Stimulated activated CD4-positive, alpha-beta T cell treated with anti-CD3 and anti-CD28 coated beads, Interleukin-2, amount 100 ng/mL, for 48 hours (primary cell): ENCODE results near the gene FCER1G.
A peak's percentile ranks its signal among the peaks of the same experiment; 100 is the strongest.

ENCODE experiments used
- DNase-seq, 2 donors: peaks; one replicate each; pipeline ENCODE4 v3.0.0-alpha.2; 2020

The FCER1G gene

DNA sequence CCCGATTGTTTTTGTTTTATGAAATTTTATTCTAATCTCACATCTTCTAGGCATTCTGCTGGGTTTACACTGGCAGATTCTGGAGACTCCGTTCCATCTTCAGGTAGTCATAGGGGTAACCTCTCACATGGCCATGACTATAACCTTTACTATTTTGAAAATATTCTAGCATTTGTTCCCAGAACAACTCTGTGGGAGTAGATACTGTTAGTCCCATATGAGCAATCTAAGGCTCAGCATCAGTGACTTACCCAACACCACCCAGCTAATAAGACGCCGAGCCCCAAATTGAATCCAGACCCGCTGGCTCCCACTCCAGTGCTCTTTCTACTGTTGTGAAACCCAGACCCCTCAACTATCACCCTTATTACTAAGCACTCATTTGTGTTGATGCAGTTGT is 26.1 kb upstream of the FCER1G start:
- no peak for DNase-seq

DNA sequence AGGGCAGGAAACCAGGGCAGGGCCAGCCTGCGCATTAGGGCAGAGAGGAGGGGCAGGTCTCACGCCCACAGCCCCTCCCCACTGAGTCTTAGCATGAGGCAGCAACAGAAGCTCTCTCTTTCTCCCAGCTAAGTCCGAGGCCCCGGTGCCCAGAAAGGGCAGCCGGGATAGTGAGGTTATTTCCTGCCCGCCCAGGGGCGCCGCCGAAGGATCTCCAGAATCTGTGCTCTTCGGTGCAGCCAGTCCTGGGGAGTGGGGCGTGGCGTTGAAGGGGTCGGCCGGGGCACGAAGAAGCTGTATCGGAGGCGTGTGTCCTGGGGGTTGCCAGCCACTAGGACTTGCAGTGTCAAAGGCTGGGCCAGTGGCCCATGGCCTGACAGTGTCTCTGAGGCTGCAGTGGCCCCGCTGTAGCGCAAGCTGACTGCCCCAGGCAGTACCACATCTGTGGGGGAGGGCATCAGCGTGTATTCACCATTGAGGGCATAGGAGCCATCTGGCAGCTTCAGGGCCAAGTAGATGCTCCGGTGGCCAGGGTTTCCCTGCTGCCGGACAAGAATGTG is 24.1 kb upstream of the FCER1G start:
- no peak for DNase-seq

DNA sequence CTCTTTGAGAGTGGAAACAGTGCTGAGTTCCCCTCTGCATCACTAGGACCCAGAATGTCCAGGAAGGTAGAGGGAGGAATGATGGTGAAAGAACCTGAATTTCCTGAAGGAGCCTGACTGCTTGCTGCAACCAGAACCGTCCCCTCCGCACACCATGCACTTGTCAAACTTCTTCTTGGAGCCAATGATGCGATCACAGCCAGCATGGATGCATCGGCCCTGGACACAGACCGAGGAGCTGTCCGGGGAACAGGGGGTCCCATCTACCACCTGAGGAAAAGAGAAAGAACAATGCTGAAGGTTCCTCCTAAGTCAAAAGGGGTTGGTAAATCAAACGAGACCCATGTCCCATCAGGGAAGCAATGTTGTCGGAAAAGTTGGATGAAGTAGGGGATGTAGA is 23.1 kb upstream of the FCER1G start:
- DNase-seq: no peak

DNA sequence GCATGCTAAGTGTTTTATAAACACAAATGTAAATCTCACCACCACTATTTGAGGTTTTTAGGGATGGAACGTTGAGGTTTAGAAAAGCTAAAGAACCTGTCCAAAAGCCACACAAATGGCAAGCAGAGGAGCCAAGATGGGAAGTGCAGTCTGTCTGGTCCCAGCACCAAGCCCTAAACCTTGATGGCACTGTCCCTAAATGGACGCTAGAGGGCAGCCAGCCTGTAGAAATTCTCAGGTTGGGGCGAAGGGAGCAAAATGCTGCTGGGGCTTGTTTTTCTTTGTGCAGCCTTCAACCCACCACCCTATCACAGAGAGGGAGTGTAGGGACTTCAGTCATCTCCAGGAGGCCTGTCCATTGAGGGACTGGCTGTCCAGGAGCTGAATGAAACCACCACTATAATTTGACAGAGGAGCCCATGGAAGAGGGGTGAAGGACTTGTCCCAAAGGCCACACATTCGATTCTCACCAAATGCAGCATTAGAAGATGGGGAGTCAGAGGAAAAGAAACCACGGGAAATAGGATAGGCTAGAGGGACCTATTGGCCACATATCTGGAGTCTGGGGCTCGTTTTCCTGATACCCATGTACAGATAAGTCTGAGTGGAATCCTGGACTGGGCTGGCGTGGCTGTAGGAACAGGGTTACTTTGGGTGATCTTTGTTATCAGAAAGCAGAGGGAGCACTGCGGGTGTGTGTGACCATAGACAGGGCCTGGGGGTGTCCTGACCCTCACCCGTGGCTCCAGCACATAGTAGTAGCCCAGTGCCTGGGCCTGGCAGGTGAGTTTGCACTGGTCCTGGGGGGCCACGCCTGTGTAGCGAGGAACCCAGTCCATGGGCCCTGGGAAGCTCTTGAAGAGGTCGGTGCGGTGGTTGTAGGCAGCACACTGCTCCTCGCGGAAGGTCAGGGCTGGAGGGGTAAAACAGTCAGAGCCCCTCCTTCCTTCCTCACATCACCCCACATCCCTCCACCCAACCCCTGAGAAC is 22.3 kb upstream of the FCER1G start:
- peak; percentile 61 to 62 for DNase-seq

DNA sequence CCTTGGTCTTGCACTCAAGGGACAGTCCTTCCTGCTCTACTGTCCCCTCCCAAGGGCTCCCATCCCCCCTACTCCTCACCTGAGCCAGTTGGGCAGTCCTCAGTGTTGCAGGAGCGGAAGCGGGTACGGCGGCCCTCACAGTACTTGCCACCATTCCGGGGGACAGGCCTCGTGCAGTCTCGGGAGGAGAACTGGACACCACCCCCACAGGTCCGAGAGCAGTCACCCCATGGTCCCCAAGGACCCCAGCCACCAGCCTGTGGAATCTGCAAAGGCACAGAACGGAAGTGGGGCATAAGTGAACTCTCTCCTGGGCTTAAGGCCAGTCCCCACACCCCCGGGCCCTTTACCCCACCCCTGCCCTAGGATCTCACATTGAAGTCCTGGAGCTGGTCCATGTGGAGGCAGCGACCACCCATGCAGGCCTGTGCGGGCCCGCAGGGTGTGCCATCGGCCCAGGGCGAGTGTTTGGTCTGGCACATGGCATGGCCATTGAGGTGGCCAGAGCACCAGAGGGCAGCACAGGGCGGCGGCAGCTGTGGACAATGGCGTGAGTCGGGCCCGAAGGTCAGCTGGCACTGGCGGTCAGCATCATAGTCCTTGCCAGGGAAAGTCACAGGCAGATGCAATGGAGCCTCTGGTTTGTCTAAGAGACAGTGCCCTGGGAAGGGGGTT is 21.4 kb upstream of the FCER1G start:
- DNase-seq: no peak

DNA sequence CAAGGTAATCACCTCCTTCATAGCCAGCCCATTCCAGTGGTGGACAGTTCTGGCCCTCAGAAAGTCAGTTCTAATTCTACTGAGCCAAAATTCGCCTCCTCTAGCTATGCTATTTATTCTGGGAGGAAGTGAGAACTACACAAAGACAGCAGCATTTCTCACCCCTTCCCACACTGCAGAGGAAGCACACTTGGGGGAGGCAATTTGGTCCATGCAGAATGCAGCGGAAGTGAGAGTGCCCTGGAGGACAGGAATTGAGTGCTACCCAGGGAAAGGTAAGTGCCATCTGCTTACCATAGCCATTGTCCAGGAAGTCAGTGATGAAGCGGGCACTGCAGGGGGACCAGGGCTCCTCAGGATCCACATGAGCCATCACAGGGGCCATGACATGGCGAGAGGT is 19.9 kb upstream of the FCER1G start:
- no peak for DNase-seq

DNA sequence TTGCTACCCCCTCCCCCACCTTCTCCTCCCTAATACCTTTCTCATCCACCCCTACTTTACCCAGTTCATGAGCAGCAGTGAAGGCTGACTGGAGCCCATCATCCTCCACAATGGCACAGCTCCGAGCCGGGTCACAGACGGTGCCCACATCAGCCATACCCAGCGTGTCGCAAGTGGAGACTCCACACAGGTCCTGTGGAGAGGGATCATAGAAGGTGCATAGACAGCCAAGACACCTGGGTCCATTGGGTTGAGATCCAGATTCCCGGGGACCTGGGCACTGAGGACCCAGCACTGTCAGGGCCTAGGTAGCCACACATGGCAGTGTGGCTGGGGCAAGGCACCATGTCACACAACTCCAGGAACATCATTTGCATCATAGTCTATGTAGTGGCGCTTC is 19.0 kb upstream of the FCER1G start:
- no peak for DNase-seq

DNA sequence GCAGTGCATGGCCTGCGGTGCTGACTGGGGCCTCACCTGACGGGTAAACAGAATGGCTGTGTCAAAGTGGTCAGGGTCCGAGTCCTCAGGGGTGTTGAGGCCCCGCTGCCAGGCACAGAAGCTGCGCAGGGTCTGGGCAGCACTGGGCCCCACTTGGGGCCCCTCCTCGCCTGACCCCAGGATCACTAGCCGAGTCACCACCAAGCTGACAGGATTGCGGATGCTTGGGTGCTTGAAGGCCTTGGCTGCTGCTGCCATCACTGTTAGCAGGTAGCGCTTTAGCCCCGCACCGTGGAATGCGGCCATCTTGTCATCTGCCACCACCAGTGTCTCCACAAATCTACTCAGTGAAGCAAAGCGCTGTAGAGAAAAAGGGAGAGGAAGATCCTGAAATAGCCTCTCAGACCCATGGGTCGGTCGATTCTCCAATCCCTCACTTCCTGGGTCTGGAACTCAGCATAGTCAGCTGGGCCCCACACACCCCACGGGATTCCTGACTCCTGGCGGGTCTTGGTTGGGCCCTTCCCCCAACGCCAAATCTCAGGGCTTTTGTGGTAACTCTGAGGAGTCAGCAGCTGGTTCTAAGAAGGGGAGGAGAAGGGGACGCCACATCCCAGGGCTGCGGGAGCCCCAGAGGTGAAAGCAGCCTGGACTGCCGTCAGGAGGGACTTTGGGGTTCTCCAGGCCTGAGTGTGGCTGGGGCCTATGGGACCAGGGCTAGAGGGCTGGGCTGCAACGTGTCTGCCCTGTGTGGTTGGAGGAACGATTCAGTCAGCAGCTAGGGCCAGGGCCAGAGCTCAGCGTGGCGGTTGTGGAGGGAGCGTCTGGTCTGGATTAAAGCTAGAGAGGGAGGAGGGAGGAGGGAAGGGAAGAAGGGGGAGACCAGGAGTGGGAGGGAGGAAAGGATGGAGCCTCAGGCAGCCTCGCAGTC is 18.3 kb upstream of the FCER1G start:
- DNase-seq: no peak

DNA sequence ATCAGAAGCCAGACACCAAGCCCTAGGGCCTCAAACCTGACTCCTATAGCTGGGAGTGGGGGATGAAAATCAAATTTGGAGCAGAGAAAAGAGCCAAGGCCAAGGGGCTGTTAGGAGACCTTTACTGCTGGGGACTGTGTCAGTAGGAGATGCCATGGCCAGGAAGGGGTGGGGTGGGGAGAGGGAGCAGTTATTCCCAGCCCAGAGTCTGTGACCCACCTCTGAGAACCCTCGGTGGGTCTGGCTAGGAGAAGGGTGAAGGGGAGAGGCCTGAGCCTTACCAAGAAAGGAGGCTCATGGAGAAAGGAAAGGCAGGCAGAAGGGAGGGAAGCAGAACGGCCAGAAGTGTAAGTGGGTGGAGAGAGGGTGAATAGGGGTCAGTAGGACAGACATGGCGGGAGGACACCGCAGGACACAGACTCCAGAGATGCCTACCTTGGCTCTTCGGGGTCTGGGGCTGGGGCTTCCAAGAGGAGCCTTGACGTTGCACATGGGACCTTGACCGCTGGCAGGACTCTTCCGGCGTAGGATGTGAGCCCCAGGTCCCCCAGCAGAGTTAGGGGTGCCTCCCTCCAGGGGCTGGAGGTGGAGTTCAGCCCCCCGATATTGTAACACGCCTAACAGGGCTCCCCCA is 17.4 kb upstream of the FCER1G start:
- DNase-seq: no peak

DNA sequence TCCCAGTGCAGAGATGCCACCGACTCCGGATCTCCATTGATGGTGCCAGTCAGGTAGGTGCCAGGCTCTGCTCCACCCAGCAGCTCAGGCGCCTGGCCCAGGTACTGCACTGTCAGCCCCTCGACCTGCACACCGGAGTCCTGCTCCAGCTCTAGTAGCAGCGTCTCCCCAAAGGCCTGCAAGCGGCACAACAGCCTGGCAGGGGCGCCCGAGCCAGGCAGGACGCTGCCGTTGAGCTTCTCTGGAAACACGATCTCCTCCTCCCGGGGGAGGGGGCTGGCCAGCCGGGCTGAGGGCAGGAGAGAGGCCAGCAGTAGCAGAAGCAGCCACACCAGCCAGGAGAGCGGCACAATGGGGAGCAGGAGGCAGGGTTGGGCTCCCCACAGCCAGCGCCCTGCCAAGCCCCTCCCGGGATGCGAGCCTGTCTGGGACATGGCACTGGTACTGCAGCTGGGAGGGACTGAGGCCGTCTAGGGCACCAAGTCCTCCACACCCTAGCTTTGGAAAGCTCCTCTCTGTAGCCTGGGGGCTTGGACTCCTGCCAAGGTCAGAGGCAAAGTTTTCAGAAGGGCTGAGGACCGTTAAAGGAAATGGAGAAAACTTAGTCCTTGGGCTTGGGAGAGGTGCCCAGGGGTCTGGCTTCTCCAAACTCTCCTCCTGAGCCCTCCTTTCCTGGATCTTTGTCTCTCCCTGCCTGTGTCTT is 16.8 kb upstream of the FCER1G start:
- DNase-seq: no peak

DNA sequence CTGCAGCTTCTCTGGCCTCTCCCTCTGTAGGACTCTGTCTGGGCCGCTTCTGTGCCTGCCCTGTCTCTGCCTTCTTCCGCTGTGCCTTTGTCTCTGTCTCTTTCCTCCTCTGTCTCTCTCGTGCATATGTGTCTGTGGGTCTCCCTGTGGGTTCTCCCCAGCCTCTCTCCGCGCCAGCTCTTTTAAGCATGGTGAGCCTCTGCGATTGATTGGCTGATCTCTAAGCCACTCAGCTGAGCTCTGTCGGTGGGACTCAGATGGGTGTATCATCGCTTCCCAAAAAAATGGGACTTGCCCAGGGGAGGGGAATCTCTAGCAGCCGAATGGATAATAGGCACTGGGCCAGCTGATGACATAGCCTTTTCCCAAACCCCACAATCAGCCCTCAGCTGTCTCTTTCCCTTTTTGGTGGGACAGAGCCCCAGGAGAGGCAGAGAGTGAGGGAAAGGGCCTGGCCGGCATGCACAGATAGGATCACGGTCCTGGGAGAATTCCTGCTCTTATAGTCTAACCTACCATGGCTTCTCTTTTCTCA is 16.1 kb upstream of the FCER1G start, which contains the start of gene ADAMTS4:
Gene ADAMTS4 (minus strand): TSS at position 158 of the 535 bp plus-strand sequence. CDS start 427 bp downstream, outside the sequence.
- no peak for DNase-seq

DNA sequence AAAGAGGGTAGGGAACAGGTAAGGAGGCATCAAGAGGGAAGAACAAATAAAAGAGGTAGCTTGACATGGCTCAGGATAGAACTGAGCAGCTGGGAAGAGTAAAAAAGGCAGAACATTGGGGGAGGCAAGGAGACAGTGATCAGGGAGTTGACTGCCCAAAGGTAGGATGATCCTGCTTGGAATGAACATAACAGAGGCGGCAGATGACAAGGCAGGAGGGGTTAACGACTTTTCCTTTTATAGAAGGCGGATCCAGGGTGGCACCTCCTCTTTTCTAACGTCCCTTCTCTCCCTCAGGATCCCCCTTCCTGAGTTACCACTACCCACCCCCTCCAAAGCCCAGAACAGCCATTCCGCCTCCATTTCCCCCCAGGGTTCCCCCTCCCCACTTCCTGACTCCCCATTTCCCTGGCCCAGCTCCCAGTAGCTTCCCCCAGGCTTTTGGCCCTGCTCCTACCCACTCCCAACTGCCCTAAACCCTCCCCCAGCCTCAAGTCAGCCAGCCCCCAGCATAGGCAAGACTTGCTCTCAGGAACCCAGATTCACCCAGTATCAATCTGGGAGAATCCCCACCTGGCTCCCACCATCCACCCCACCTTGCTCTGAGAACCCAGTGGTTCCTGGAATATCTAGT is 15.5 kb upstream of the FCER1G start:
- no peak for DNase-seq

DNA sequence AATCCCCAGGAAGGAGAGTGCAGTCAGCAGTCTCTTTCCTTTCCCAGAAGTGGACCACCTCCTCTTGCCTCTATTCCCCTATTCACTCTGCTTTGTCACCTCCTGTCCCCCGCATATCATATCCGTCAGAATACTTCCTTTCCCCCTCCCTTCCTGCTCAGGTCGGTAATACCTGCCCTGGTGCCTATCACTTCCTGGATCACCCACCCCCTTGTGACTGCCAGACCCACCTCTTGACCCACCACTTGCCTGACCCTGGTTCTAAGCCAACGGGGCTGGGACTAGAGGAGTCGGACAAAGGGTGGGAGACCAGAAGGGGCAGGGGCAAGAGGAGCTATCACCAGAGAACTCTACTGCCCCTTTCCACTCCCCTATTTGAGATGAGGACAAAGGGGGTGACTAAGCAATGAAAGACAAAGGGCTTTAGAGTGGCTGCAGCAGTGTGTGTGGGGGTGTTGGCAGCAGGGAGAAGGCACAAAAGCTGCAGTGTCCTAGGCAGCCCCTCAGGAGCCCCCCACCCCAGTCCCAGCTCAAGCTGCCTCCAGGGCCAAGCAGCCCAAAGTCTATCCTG is 14.6 kb upstream of the FCER1G start:
- DNase-seq: no peak

DNA sequence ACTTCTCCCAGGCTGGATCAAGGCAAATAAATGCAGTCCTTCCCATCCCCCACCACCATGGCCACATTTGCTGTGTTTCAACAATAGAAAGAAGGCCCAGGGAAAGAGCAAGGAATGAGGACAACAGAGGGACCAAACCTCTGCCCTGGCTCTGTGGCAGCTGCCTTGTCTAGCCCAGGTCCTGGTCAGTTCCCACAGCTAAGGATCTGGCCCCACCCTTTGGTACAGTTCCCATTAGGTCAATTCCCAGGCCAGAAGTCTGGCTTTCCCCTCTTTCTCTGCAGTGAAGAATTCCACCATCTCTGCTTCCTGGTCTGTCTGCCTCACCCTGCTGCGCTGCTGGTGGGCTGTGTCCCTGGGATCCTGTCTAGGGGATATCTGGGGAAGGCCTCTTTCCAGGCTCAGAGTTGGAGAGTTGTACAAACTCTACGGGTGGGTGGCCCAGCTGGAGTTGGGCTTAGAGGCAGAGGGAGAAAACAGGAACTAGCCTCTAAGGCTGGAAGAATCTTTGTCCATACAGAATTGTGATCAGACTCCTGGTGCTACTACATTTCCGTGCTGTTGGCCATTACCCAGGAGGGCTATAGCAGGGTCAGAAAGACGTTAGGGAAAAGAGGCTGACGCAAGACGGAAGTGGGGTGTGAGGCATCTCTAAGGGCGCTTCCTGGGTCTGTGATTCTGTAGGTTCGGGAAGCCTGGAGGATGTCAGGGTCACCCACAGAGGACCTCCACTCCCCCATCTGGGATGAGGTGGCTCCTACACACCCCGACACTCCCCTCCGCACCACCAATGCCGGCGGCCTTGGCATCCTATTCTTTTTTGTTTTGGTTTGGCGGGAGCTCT is 13.9 kb upstream of the FCER1G start:
- no peak for DNase-seq

DNA sequence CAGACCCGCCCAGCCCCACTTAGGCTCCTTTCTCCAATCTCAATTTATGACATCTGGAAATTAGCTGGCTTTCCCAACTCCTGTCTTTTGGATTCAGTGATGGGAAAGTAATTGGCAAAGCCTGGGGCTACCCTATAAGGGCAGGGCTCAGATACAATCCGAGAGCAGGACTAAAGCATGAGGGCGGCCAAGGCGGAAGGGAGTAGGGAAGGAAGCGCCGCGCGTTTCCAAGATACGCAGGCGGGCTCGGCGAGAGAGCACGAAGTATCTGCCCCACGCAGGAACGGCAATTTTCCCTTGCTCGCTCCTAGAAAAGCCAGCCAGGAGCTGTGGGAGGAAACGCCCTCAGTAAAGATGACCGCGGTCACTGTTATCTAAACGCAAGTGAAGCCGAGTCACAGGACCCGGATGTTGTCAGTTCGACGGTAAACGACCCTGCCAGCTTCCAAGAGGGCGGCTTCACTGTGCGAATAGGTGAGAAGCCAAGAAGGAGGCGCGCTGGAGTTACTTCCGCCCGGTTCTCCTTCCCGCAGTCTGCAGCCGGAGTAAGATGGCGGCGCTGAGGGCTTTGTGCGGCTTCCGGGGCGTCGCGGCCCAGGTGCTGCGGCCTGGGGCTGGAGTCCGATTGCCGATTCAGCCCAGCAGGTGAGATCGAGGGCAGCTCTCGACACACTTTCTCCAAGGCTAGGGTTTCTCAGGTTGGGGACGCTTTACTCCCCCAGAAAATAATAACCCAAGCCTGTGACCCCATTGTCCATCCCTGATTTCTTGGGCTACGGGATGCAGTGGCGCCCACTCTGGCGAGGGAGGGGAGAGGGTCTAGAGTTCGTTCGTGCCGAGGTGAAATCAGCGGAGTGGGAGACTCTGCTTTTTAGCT is 13.0 kb upstream of the FCER1G start, which contains the start of gene NDUFS2:
Gene NDUFS2 (plus strand): TSS at position 532 of the 877 bp plus-strand sequence. CDS start 19 bp downstream, at position 551.
- peak; percentile 88 to 90 for DNase-seq

DNA sequence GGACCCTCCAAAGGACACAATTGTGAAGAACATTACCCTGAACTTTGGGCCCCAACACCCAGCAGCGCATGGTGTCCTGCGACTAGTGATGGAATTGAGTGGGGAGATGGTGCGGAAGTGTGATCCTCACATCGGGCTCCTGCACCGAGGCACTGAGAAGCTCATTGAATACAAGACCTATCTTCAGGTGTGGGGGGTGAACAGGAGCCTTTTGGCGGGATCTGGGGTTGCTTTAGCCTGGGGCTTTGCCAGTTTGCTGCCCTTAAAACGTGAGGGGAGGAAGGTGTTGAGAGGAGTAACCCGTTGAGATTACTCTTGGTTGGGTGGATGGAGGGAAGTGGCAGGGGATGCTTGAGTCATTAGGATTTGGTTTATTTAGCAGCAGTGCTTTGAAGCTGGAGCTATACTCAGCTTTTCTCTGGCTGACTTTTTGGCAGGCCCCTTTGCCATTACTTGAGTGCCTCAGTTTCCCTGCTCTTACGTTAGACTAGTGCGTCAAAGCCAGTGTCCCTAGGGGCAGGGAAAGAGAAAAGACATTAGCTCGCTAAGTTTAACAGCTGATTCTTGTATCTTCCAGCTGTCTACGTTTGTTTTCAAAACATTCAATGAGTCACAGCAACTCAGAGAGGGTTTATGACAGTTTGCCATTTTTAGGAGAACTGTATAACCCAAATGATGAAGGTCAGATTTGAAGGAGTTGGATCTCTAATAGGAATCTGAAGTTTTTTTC is 8.5 kb upstream of the FCER1G start:
- no peak for DNase-seq

DNA sequence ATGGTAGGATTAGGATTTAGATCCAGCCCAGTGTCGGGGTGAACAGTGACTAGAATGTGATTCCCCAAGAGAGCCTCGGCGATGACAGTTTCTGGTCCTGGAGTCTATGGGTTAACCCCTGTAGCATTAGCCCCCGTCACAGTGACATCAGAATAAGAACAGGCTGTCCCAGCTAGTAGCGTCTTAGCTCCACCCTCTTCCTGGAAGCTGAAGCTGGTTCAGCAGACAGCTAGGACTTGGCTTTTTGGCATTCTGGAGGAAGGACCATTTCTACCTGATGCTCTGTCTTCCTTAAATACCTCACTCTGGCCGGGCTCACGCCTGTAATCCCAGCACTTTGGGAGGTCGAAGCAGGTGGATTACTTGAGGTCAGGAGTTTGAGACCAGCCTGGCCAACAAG is 7.9 kb upstream of the FCER1G start:
- DNase-seq: no peak
